ENCODE data around the gene GPR17. TPM values are rescaled to one million over a fixed set of nuclear protein-coding genes. Genes with fewer than 3 reads are reported as not detected.
A peak's percentile ranks its signal among the peaks of the same experiment; 100 is the strongest.

GPR17 gene
- total and polyA plus RNA-seq, 4 donors = 0.03 to 0.14 (median 0.07) TPM; not detected in 1

GRCh38 chr2:127701651-127702394 is 55.9 kb downstream of the GPR17 start:
- Histone ChIP-seq H3K4me3 (ENCODE audit: low read depth in 1 of 3, low read length in 3 of 3) (peak overlapping the region; percentile 77 to 90 (median 89)), H3K36me3 (ENCODE audit: control insufficient read depth in 4 of 4, insufficient read depth in 3 of 4, low read depth in 1 of 4, low read length in 3 of 4) (no peaks in the 10 kb centered on the region), H3K9me3 (ENCODE audit: control insufficient read depth in 4 of 4, low read length in 3 of 4) (no peaks in the 10 kb centered on the region), H3K27ac (ENCODE audit: low read depth in 1 of 2, low read length in 2 of 2) (peak overlapping the region; percentile 91 to 96), H3K27me3 (ENCODE audit: control insufficient read depth in 4 of 4, insufficient read depth in 4 of 4, low read length in 3 of 4) (no peaks in the 10 kb centered on the region), H3K4me1 (ENCODE audit: control insufficient read depth in 4 of 4, insufficient read depth in 4 of 4, low read length in 3 of 4) (peaks cover 13 to 38% (median 25%) of the 10 kb centered on the region in 4 donors), H3K9ac (ENCODE audit: low read depth in 1 of 2, low read length in 2 of 2) (peak overlapping the region; percentile 40 to 52)
- DNase-seq (ENCODE audit: low spot score) = peak; percentile 77
- under 1% methylated on average over 108 of the region's 108 CpGs for WGBS
- no peak for TF ChIP-seq SP1 (IDR thresholded peaks at IDR 0.05)
- peak; percentile 17 for TF ChIP-seq YY1 (IDR thresholded peaks at IDR 0.05)
- peak; percentile 41 to 65 for TF ChIP-seq RAD21 (IDR thresholded peaks at IDR 0.05)
- peak; percentile 32 for TF ChIP-seq CTCF (IDR thresholded peaks at IDR 0.05; ENCODE audit: low read depth, low read length, missing input control)

Other genes with a start within 250 kb of the GPR17 start
- gene PROC, start 227.7 kb upstream of the GPR17 start, total RNA-seq = 100 to 1,000 TPM; 150 to 376 TPM
- gene PROC, start 227.7 kb upstream of the GPR17 start, polyA plus RNA-seq = 100 to 1,000 TPM; 305 to 407 TPM
- 10 to 100 TPM; 20.7 to 28.9 TPM for gene IWS1, start 119.7 kb upstream of the GPR17 start, total RNA-seq
- 10 to 100 TPM; 13.0 to 24.9 TPM for gene IWS1, start 119.7 kb upstream of the GPR17 start, polyA plus RNA-seq
- 1 to 10 TPM in 1 of 2 donors, under 1 TPM in 1; 0.17 to 1.1 TPM for gene MYO7B, start 110.5 kb upstream of the GPR17 start, total RNA-seq
- gene MYO7B, start 110.5 kb upstream of the GPR17 start, polyA plus RNA-seq = 1 to 10 TPM in 1 of 2 donors, under 1 TPM in 1; 0.15 to 1.1 TPM
- gene LIMS2, start 29.4 kb downstream of the GPR17 start, total RNA-seq = 10 to 100 TPM in 1 of 2 donors, 1 to 10 TPM in 1; 1.4 to 15.6 TPM
- gene LIMS2, start 29.4 kb downstream of the GPR17 start, polyA plus RNA-seq = 10 to 100 TPM; 16.5 to 17.9 TPM
- 1 to 10 TPM; 4.7 to 4.9 TPM for gene SFT2D3, start 55.3 kb downstream of the GPR17 start, total RNA-seq
- 1 to 10 TPM in 1 of 2 donors, not detected in 1; 2.4 TPM for gene SFT2D3, start 55.3 kb downstream of the GPR17 start, polyA plus RNA-seq
- 10 to 100 TPM; 23.7 to 37.5 TPM for gene WDR33, start 165.0 kb downstream of the GPR17 start, total RNA-seq
- gene WDR33, start 165.0 kb downstream of the GPR17 start, polyA plus RNA-seq = 10 to 100 TPM in 1 of 2 donors, 1 to 10 TPM in 1; 8.2 to 21.2 TPM
- 10 to 100 TPM; 14.3 to 17.0 TPM for gene POLR2D, start 212.0 kb downstream of the GPR17 start, total RNA-seq
- 10 to 100 TPM; 11.4 to 11.9 TPM for gene POLR2D, start 212.0 kb downstream of the GPR17 start, polyA plus RNA-seq
- 1 to 10 TPM; 6.7 to 8.0 TPM for gene AMMECR1L, start 239.8 kb downstream of the GPR17 start, total RNA-seq
- 1 to 10 TPM; 1.5 to 5.4 TPM for gene AMMECR1L, start 239.8 kb downstream of the GPR17 start, polyA plus RNA-seq

Measured in liver (tissue), 9 donors.